AG20443 (cell line): ENCODE data around the gene AGBL4.

ENCODE experiments used
- DNase-seq: peaks from one replicate; pipeline ENCODE4 v3.0.0; 2012; ENCODE audit warnings: low spot score, mixed read lengths

AGBL4 gene

DNA sequence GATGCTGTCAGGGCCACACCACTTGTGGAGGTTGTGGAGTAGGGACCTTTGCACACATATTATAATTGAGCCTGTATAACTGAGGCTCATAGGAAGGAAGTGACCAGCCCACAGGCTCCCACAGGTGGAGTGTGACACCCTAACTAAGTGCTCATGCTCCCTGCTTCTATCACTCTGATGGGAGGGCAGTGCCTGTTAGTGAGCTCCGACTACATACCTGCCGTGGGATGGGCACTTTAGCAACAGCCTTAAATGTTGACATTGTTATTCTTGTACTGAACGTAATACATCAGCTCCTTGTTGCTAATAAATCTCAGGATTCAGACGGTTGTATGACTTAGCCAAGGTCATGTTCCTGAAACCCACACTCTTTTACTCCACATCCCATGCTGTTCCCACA, 1305.0 kb downstream of the AGBL4 start:
- DNase-seq, result no peak

DNA sequence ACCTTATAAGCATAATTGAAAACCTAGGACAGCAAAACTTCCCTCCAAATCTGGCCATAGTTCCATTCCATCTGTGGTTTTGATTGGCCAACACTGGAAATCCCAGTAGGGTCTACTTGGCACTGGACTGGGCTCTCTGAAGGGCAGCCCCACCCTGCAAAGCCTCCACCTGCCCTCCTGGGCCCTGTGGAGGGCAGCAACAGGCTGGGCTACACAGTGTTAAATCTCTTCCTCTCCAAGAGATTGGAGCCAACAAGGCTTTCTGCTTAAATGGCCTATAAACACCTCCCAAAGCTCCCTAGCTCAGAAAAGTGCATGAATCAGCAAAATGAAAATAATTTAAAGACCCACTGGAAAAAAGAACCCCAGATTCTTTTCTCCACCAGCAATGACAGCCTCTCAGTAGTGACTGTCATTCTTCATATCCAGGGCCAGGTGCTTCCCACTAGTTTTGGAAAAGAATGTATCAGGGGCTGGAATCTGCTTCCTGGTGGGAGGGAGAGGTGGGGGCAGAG, 1305.6 kb downstream of the AGBL4 start:
- no peak for DNase-seq

DNA sequence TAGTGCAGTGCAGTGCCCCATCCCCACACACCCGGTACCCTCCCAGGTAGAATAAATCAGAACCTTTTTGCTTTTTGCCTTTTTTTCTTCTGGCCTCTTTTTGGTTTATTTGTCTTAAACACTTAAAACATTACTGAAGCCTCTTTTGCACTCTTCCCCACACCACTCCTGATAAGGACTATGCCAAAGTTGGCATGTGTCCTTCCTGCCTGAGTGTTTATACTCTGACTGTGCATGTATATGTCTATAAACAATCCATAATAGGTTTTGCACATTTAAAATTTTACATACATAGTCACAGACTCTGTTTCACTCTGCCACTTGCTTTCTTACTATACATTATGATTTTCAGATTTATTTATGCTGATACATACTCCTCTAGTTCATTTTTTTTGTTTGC, 1306.7 kb downstream of the AGBL4 start:
- DNase-seq, result no peak

DNA sequence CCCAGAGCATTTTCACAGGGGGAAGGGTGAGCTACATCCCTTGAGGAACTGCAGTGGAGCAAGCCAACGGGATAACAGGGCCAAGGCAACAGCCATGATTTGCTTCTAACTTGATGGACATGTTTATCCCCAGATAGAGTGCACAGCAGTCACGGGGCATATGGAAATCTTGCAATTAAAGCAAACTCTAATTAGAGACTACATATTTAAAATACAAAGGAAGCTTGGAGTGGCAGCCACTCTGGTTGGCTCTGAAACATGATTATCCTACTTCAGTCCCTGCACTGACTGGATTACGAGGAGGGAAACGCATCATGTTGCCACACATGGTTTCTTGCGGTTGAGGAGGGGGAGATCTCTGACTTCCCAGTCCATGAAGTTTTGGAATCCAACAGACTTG, 1307.8 kb downstream of the AGBL4 start:
- no peak for DNase-seq

DNA sequence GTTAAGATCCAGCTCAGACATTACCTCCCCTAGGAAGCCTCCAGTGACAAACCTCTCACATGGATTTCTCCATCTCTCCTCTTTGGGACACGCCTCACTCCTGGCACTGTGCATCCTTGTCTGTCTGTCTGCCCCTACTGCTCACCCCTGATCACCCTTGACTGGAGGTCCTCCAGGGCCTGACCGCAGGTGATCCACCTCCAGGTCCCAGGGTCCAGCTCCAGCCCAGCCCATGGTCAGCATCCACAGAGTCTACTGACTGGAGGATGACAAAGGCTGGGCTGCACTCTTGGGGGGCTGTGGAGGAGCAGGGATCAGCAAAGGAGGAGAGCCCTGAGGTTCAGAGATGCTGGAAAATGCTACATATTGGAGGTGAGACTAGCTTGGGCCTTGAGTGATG, 1312.8 kb downstream of the AGBL4 start:
- no peak for DNase-seq

DNA sequence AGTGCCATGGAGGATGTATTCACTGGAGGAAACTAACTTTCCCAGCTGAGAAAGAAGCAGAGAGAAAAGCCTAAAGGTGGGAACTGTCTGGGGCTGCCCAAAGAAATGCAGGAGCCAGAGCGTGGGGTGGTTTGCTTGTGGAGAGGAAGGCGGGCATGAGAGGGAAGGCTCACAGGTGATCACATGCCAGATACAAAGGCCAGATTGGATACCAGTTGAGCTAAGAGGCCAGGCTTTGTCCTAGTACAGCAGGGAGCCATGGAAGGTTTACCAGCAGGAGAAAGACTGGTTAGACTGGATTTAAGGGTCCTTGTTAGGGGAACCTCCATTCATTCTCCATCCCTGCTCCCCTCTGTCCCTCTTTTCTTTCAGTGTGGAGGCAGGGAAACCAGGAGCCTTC, 1313.4 kb downstream of the AGBL4 start:
- DNase-seq, result no peak

DNA sequence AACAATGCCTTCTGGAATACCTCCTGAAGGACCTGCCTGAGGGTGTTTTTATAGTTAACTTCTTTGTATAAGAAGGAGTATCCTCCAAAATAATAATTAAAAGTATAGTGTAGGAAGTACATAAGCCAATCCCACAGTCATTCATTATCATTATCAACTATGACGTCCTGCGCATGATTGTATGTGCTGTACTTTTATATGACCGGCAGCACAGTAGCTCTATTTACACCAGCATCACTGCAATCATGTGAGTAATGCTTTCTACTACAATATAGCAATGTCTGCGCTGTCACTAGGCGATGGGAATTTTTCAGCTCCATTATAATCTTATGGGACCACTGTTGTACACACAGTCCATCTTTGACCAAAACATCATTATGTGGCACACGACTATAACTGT, 1319.0 kb downstream of the AGBL4 start:
- no peak for DNase-seq

DNA sequence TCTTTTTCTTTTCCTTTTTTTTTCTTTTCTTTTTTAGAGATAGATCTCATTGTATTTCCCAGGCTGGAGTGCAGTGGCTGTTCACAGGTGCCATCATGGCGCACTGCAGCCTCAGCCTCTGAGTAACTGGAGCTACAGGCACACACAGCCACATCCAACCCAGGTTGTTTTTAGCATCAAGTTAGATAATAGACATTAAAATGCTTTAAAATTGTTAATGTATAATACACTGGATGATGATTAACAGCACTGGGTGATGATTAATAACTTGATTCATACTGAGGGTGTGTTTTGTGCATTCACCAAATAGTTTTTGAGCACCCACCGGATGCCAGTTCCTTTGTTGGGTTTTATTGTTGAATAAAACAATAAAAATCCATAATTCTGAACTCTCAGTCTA, 1322.3 kb downstream of the AGBL4 start:
- no peak for DNase-seq

DNA sequence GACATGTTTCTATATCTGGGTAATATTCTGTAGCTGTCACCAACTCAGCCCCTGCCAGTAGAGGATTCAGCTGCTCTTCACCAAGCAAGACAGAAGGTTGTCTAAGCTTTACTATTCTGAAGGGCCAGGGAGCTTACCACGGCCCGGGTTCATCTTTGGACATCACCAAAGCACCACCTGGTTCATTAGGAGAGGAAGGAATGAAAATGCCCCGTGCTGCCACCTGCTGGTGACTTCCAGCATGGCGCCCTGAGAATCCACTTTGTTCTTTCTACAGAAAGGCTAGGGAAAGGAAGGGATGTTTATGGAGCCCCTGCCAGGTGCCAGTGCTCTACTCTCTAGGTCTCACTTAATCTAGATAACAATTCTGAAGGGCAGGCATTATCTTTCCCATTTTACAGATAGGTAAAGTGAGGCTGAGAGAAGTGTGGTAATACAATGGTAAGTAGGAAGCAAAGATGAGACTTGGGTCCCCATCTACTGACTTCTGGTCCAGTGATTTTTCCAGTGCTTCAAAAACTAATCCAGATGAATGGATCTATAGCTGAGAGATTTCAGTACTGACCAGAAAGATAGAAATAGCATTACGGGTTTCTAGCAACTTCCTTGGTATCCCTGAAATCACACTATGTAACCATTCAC, 1326.6 kb downstream of the AGBL4 start:
- peak; percentile 65 for DNase-seq

DNA sequence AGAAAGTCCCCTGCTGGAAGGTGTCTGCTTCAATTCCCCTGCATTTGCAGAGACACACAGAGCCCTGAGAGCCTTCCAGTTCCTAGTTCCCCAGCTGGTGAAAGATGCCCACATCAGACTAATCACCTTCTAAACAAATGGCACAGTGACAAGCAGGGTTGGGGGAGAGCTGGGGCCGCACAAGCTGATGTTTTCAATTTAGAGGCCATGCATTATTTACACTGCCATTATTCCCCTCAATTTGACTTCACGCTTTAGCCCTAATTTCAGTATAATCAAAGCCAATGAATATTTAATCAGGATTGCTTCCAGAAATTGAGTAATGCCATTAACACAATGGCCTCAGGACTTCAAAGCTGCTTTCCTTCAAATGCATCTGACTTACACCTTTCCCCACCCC, 1328.6 kb downstream of the AGBL4 start:
- no peak for DNase-seq

DNA sequence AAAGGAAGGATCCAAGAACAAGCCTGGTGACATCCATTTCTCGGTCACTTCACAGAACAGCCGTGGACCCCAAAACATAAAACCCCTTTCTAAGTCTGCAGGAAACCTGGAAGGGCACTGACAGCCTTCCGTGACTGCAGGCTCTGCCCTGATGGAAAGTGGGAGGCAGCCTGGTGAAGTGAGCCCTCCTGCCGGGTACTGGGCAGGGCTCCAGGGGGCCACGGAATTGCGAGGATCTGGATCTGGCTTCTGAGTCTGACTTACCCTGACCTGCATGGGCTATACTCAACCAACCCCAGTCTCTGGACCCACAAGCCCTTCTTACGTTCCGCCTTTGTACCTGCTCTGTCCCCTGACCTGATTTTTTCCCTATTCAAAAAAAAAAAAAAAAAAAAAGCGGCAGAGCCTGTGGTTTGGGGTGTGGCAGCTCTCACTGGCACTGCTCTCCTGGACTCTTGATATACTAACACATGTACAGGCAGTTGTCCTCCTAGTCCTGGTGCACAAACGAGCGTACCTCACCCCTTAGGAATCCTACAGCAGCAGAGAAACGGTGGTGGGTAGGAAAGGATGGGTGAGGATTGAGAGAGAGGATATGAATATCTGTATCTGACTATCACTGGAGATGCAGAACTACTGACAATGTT, 1330.0 kb downstream of the AGBL4 start:
- no peak for DNase-seq

DNA sequence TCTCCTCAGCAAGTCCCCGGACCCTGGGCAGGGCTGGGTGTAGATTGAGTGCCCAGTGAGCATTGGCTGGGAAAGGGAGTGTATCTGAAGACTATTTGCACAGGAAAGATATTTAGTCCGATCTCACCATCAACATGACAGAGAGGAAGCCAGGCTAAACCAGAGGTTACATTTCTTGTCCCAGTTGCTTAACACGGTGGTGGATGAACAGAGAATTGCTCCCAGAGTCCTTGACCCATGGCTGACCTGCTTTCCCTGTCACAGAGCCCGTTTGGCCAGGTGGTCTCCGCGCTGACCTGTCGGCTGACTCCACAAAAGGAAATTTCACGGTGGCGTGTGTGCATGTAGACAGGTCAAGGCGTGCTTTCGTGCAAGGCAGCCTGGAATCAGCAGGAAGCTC, 1330.6 kb downstream of the AGBL4 start:
- DNase-seq, result no peak

DNA sequence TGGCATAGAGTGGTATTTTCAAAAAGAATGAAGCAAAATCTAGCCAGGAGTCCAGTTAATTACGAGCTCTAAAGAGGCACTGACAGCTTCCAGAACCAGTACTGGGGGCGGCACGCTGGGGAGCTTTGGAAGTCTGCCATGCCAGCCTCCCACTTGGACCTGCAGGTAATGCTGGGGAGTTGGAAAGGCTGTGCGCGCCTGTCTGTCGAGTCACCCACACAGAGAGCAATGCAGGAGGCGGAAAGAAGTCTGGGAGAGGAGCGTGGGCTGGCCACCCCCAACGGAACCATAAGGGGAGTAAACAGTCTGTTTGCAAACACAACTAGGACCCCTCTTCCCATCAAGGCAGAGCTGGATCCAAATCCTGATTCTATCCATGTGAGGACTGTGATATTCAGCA, 1331.5 kb downstream of the AGBL4 start:
- no peak for DNase-seq

DNA sequence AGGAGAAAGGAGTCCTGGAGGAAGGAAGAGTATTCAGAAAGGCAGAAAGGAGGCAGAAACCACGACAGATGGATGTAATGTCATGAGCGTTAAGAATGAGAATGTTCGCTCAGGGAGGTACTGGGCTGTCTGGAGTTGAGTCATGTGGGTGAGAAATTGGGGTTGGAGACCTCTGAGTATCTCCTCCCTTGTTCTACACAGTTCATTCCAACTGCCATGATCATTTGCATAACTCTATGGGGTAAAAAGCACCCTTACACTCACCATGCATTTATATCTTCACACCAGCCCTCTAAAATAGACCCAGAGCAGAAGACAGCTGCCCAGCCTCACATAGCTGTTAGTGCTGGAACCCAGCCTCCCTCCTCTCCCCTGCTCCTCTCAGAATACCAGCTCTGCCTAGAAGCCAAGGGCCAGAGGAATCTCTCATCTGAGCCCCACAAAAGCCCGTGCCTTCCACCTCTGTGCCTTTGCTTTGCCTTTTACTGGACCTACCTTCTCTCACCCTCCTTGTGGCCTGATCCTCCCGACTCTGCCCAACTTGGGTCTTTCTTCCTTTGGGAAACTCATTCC, 1332.2 kb downstream of the AGBL4 start:
- DNase-seq, result no peak

DNA sequence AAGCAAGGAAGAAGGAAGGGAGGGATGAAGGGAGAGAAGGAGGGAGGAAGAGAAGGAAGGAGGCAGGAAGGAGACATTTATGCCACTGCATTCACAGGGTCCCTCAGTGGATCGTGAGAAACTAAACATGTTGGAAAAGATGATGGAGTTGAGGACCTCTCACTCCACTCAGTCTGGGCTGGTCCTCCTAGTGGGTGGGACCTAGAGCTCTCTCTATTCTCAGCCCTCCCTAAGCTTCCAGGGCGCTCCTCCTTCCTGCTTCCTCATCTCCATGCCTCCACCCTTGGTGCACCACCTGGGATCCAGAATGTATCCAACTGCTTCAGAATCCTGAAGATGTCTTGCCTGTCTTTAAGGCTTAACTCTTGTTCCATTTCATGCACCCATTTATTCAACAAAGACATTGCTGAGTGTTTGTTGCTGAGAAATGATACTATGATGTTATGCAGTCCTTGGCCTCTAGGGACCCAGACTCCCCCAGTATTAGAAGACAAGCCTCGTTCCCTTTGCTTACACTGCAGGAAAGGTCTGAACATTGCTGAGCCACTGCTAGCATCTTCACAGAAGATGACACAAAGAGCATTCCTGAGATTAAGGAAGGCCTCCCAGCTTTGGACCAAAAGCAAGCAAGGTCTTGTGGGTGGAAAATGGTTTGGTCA, 1335.5 kb downstream of the AGBL4 start:
- DNase-seq, result no peak

DNA sequence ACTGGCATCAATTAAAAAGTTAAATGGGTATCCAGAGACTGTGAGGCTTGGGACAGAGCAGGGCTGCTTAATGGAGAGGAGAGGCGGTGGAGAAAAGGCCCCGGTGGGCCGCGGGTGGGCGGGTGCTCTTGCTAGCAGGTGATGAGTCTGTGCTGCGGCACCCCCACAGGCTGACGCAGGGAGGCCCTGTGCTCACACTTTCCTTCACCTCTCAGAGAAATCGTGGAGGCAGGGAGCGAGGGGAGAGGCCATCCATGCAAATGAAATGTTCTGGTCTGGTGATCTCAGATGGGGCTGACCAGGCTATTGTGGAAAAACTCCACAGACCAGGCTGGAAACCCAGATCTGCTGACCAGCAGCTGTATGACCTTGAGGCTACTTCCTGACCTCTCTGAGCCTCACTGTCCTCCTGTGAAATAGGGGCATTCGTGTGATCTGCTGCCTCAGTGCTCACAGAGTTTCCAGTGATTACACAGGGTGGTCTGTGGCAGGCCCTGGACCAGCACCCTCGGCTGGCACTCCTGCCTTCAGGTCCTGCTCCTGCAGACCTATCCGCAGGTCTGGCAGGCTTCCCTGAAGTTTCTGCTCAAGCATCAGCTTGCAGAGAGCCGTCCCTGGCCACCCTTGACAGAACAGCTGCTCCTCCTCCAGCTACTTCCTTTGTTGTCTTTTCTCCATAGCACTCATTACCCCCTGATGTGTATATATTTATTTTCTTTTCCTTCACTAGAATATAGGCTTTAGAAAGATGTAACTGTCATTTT, 1336.3 kb downstream of the AGBL4 start:
- DNase-seq, result no peak

DNA sequence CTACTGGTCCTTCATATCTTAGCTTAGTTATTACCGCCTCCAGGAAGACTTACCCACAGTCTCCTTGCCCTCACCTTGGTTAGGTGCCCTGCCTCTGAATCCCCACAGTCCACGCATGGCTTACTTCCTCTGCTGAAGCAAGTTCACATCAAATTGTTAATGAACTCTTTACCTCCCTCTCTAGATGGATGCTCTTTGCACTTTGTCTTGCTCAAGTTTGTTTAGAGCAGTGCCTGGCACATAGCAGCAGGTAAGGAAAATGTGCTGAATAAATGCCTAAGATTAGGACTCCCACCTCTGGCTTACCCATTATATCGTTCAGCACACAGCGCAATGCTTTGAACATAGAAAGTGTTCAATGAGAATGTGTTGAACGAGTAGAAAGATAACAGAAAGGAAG, 1337.6 kb downstream of the AGBL4 start:
- no peak for DNase-seq

DNA sequence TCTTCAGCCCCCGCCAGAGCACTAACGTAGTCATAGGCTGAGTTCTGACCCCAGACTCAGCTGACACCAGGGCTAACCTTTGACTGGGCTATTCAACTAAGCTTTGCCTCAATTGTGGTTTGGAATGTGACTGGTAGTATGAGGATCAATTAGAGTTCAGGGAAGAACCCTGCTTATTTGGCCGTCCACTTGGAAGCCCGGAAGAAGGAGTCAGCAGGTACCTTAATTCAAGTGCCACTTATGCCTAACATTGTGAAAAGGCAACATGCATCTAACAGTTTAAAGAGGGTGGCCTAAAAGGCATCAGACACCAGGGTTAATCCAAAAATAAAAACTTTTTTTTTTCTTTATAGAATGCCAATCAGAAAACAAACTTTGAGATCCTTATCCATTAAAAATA, 1339.4 kb downstream of the AGBL4 start:
- no peak for DNase-seq

DNA sequence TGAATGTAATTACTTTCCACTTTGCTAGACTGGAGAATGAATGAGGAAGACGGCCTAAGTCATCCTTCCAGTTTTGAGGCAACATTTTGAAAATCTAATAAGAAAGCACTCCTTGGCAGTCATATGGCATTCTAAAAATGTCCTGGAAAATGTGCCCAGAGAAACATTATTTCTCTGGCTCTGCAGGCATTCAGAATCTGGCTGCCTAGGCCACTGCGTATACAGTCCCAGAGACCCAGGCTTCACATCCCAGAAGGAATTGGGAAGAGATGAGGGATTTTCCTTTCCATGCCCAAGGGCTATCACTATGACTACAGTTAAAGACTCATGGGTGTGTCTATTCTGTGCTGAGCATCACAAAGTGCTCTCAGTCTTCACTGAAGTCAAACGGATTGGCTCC, 1339.9 kb downstream of the AGBL4 start:
- DNase-seq, result no peak

DNA sequence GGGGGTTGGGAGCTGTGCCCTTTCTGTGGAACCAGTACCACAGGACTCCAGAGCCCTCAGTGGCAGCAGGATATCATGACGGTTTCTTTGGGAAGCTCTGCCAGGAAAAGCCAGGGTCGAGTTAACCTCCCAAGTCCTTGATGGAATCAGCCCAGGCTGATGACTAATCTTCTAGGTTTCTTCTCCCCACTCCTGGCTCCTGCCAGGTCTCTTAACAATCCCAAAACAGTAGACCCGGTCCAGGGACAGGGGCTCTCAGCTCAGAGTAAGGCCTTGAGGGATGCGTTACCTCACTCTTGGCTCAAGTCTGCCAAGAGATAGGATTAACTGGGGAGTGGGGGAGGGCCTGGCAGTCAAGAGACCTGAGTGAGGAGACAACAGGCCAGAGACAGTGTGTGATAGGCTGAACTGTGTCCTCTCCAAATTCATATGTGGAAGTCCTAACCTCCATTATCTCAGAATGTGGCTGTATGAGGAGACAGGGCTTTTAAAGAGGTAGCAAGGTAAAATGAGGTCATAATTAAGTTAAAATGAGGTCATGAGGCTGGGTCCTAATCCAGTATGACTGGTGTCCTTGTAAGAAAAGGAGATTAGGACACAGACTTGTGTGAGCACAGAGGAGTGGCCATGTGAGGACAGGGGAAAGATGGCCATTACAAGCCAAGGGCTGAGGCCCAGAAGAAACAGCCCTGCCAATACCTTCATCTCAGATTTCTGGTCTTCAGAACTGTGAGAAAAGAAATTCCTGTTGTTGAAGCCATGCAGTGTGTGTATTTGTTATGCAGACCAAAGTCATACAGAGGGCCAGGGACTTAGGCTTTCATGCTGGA, 1342.1 kb downstream of the AGBL4 start:
- no peak for DNase-seq

DNA sequence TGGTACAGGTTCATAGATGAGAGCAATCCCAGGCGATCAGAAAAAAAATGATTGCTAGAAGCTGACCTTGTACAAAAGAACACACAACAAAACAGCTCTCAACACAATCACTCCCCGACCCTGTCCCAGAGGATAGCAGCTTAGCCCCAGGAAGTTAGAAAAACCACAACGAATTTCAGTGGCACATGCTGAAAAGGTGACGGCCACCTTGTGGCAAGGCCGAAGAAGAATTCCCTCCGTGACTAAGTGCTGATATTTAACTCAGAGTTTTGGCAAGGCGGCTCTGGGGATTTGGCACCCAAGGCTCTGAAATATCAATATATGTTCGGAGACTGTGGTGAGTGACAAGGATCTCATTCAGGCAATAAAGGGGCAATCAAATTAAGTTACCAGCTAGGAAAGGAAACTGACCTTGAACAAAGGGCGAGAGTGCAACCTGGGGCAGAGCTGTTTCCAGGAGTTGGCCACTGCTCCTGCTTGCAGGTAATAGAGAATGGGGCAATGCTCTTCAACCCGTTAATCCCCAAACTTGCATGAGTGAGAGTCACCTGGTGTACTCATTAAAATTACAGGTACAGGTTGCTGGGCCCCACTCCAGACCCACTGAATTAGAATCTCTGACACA, 1343.2 kb downstream of the AGBL4 start:
- DNase-seq, result no peak
